ENCODE measurements around the gene RACK1. TPM values are rescaled to one million over a fixed set of nuclear protein-coding genes. Genes with fewer than 3 reads are reported as not detected.

The RACK1 gene
- total RNA-seq (2016; rRNA removed; fragmentation: Illumina TruSeq; extraction: Trizol) (2,514 and 3,226 TPM in 2 replicates), polyA plus RNA-seq (2011; rRNA removed) (6,141 and 6,693 TPM in 2 replicates), polyA minus RNA-seq (2011; rRNA and poly(A)+ RNA removed; ENCODE audit: low replicate concordance) (10,364 and 11,951 TPM in 2 replicates), Bru-seq, nascent RNA (percentile 99 among the genes with signal in this experiment), BruChase-seq, experiment 1, labeled RNA remaining after a 6-hour chase (percentile 99 among the genes with signal in this experiment), BruChase-seq, experiment 2, labeled RNA remaining after a 2-hour chase (percentile 99 among the genes with signal in this experiment)
- 4,063 and 4,402 TPM in 2 replicates for total RNA-seq (2016; cell fraction: cytosol; rRNA removed; fragmentation: Illumina TruSeq; extraction: Trizol; ENCODE audit: low read depth)
- total RNA-seq (2016; cell fraction: insoluble cytoplasmic fraction; rRNA removed; fragmentation: Illumina TruSeq; extraction: Trizol): 2,554 and 3,310 TPM in 2 replicates
- 5,165 and 5,275 TPM in 2 replicates for total RNA-seq (2016; cell fraction: membrane; rRNA removed; fragmentation: Illumina TruSeq; extraction: Trizol)
- total RNA-seq (2016; cell fraction: nucleus; rRNA removed; fragmentation: Illumina TruSeq; extraction: Trizol): 943 and 1,018 TPM in 2 replicates
- 6,517 and 7,296 TPM in 2 replicates for polyA plus RNA-seq (2011; cell fraction: cytosol; rRNA removed)
- 2,166 and 2,467 TPM in 2 replicates for polyA plus RNA-seq (2011; cell fraction: nucleus; rRNA removed)
- 4,104 and 4,114 TPM in 2 replicates for polyA plus RNA-seq (2012)
- 3,699 and 3,997 TPM in 2 replicates for polyA plus RNA-seq (2016; cell fraction: cytosol; fragmentation: Illumina TruSeq; extraction: Trizol; ENCODE audit: low read depth)
- polyA plus RNA-seq (2016; cell fraction: insoluble cytoplasmic fraction; fragmentation: Illumina TruSeq; extraction: Trizol; ENCODE audit: low read depth): 3,545 and 3,580 TPM in 2 replicates
- 4,862 and 5,343 TPM in 2 replicates for polyA plus RNA-seq (2016; cell fraction: membrane; fragmentation: Illumina TruSeq; extraction: Trizol; ENCODE audit: low read depth)
- polyA plus RNA-seq (2016; cell fraction: nucleus; fragmentation: Illumina TruSeq; extraction: Trizol; ENCODE audit: insufficient read depth, low read depth): 1,515 and 1,598 TPM in 2 replicates
- 2,548 and 2,636 TPM in 2 replicates for polyA minus RNA-seq (2011; cell fraction: cytosol; rRNA and poly(A)+ RNA removed)
- 1,064 and 1,481 TPM in 2 replicates for polyA minus RNA-seq (2011; cell fraction: nucleus; rRNA and poly(A)+ RNA removed)
- long read RNA-seq, experiment 1, transcript RACK1-233 (3 exons, 791 nt): minor isoform, 9 of 3,456 reads
- long read RNA-seq, experiment 1, transcript RACK1-210 (8 exons, 1,098 nt): minor isoform, 234 of 3,456 reads
- long read RNA-seq, experiment 1, transcript RACK1-224 (8 exons, 1,150 nt): minor isoform, 12 of 3,456 reads
- long read RNA-seq, experiment 1, transcript RACK1-227 (8 exons, 1,403 nt): major isoform, 3,051 of 3,456 reads
- long read RNA-seq, experiment 1, partial matches to known transcripts: 99 of 3,456 reads
- long read RNA-seq, experiment 1, other reads (novel, unspliced or antisense): 50 of 3,456 reads
- long read RNA-seq, experiment 2, transcript RACK1-215 (3 exons, 590 nt): minor isoform, 10 of 6,069 reads
- long read RNA-seq, experiment 2, transcript RACK1-210 (8 exons, 1,098 nt): major isoform, 5,208 of 6,069 reads
- long read RNA-seq, experiment 2, transcript RACK1-216 (2 exons, 358 nt): minor isoform, 35 of 6,069 reads
- long read RNA-seq, experiment 2, transcript RACK1-233 (3 exons, 791 nt): minor isoform, 83 of 6,069 reads
- long read RNA-seq, experiment 2, partial matches to known transcripts: 362 of 6,069 reads
- long read RNA-seq, experiment 2, other reads (novel, unspliced or antisense): 361 of 6,069 reads

GRCh38 chr5:181243564-181244343 is at the start of gene RACK1:
RACK1 (minus strand) TSS chr5:181243906; CDS start chr5:181243800, 106 bp downstream.
- intact Hi-C loops (cut with micrococcal nuclease; ENCODE audit: unreplicated experiment): loop anchor here (1.0 kb wide), 1 partner anchor 21 kb away; no protein-coding TSS in a partner anchor
- peak within 1 kb of the TSS; percentile 98 for H2AFZ ChIP-seq (ENCODE audit: low read length)
- peak; percentile 56 for FAIRE-seq
- no peak for TF ChIP-seq ZNF33A (CRISPR knock-in tag; IDR thresholded peaks at IDR 0.05; ENCODE audit: borderline replicate concordance)
- TF ChIP-seq ZNF281 (CRISPR knock-in tag; IDR thresholded peaks at IDR 0.05; ENCODE audit: borderline replicate concordance): 0 out of 2 replicates have a peak, but pooled peaks have one; percentile 18
- no peak for TF ChIP-seq ZNF557 (CRISPR knock-in tag; IDR thresholded peaks at IDR 0.05)
- TF ChIP-seq, protein P1, sequence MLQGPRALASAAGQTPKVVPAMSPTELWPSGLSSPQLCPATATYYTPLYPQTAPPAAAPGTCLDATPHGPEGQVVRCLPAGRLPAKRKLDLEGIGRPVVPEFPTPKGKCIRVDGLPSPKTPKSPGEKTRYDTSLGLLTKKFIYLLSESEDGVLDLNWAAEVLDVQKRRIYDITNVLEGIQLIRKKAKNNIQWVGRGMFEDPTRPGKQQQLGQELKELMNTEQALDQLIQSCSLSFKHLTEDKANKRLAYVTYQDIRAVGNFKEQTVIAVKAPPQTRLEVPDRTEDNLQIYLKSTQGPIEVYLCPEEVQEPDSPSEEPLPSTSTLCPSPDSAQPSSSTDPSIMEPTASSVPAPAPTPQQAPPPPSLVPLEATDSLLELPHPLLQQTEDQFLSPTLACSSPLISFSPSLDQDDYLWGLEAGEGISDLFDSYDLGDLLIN (CRISPR knock-in tag; IDR thresholded peaks at IDR 0.05; ENCODE audit: borderline replicate concordance): no peak
- no peak; the same call in 1 of the 2 replicates for TF ChIP-seq ZNF792 (CRISPR knock-in tag; IDR thresholded peaks at IDR 0.05)
- no peak for TF ChIP-seq THYN1 (CRISPR knock-in tag; IDR thresholded peaks at IDR 0.05; ENCODE audit: borderline replicate concordance, low read depth)
- no peak for TF ChIP-seq RORA (CRISPR knock-in tag; IDR thresholded peaks at IDR 0.05)
- TF ChIP-seq ZNF543 (CRISPR knock-in tag; IDR thresholded peaks at IDR 0.05): no peak
- peak; percentile 73 for TF ChIP-seq HCFC1 (IDR thresholded peaks at IDR 0.05; ENCODE audit: low read depth, low read length)
- TF ChIP-seq, protein P2, sequence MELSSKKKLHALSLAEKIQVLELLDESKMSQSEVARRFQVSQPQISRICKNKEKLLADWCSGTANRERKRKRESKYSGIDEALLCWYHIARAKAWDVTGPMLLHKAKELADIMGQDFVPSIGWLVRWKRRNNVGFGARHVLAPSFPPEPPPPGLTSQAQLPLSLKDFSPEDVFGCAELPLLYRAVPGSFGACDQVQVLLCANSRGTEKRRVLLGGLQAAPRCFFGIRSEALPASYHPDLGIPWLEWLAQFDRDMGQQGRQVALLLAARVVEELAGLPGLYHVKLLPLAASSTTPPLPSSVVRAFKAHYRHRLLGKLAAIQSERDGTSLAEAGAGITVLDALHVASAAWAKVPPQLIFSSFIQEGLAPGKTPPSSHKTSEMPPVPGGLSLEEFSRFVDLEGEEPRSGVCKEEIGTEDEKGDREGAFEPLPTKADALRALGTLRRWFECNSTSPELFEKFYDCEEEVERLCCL (CRISPR knock-in tag; IDR thresholded peaks at IDR 0.05; ENCODE audit: borderline replicate concordance): peak; percentile 78; the same call in 1 of the 2 replicates

More at GRCh38 chr5:181243564-181244343, at the start of gene RACK1:
- peak within 1 kb of the TSS; percentile 91 to 94 (median 92) for H3K4me3 ChIP-seq (replicated peaks in 1 of 3; ENCODE audit: insufficient read depth in 1 of 3, low read depth in 2 of 3, low read length in 3 of 3)
- in situ Hi-C loops (cut with HindIII; ENCODE audit: extremely low pct_ligation_motif_present, low pct_unique_long_range_greater_than_20kb): no loop called here
- H3K9ac ChIP-seq (ENCODE audit: insufficient read depth, low read depth, low read length): peak within 1 kb of the TSS; percentile 96
- WGBS (ENCODE audit: low lambda C conversion rate): under 1% methylated on average over 22 of the region's 50 CpGs
- peak within 1 kb of the TSS; percentile 98 for H3K27ac ChIP-seq (ENCODE audit: extremely low read length, insufficient read depth, low read length)
- H4K20me1 ChIP-seq (ENCODE audit: insufficient read depth, low read length): peaks cover 45% of the 10 kb centered on the region
- H3K9me3 ChIP-seq (ENCODE audit: low read length): no peaks in the 10 kb centered on the region
- no peaks in the 10 kb centered on the region; a peak in 1 of 5 replicates for H3K27me3 ChIP-seq (ENCODE audit: control insufficient read depth in 1 of 2, insufficient read depth in 2 of 2, low read length in 2 of 2)
- CTCF ChIA-PET (ENCODE audit: low intra/inter-chr PET ratio, low total read pairs): no interaction called here
- peaks cover 10 to 34% of the 10 kb centered on the region in 2 experiments for H3K36me3 ChIP-seq (replicated peaks in 1 of 2; ENCODE audit: control insufficient read depth in 1 of 2, insufficient read depth in 2 of 2, low read length in 2 of 2)
- POLR2A ChIA-PET: interaction anchor here (0.7 to 8.4 kb wide), 12 partner anchors 10 to 1620 kb away, joined by 3 to 102 read pairs (median 13); partner anchors contain the start of genes HNRNPH1, TRIM41 and TRIM52
- H3K4me1 ChIP-seq (ENCODE audit: insufficient read depth, low read length): peaks cover 39% of the 10 kb centered on the region
- H3K4me2 ChIP-seq (ENCODE audit: low read depth, low read length): peak within 1 kb of the TSS; percentile 93
- DNase-seq (ENCODE audit: low spot score) (peak; percentile 87), ATAC-seq (peak; percentile 51)
- H3K79me2 ChIP-seq (ENCODE audit: insufficient read depth, low read length): peaks cover 64% of the 10 kb centered on the region
- no TSS peak for BruUV-seq (replicated peaks)

Measured in HepG2 (cell line).